SK-N-MC (cell line): Measurements from ENCODE around the gene PERM1.

Experiments used
- EZH2 ChIP-seq: fragments of 200-600 bp; sonication (generic); IDR thresholded peaks from one replicate; pipeline ENCODE4 v1.6.1; 2017; ENCODE audit warnings: antibody characterized with exemption
- POLR2AphosphoS5 ChIP-seq: IDR thresholded peaks from 2 replicates; pipeline ENCODE4 v1.6.1; 2012; ENCODE audit warnings: mild to moderate bottlenecking, low read depth, low read length, borderline replicate concordance

DNA sequence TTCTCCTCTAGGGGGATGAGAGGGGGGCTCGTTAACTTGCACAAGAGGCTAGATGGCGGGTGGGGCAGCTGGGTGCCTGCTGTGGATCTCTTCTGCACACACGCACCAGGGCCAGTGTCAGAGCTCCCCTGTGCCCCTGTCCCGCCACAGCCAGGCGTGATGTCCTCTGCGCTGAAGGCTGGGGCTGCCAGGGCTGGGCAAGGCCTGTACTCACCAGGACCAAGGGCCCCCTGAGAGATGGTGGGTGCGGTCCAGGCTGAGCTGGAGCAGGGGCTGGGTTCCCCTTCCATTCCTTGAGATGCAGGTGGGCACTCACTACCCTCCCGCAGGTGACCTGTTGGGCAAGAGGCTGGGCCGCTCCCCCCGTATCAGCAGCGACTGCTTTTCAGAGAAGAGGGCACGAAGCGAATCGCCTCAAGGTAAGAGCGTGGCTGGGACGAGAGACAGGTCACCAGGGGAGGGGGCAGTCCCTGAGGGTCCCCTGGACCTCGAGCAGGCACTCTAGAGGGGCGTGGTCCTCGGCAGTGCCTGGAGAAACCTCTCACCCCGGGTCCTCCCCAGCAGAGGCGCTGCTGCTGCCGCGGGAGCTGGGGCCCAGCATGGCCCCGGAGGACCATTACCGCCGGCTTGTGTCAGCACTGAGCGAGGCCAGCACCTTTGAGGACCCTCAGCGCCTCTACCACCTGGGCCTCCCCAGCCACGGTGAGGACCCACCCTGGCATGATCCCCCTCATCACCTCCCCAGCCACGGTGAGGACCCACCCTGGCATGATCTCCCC, 43.0 kb downstream of the PERM1 start:
- TF ChIP-seq POLR2AphosphoS5 = no peak
- no peak for TF ChIP-seq EZH2
